GM12878 (cell line): ENCODE measurements around the gene FRAS1. TPM values are rescaled to one million over a fixed set of nuclear protein-coding genes. Genes with fewer than 3 reads are reported as not detected.

Experiments
- ATAC-seq: fragments of 200-7000 bp; cut with Tn5 transposase; 3 replicates; pipeline ENCODE4 v1.9.1; 2020; ENCODE audit warnings: mild to moderate bottlenecking, moderate library complexity
- BruUV-seq: library from RNA; stranded (reverse); fragments of 400-500 nt; replicated peaks from 2 replicates; lab custom pipeline; 2021; lab: Mats Ljungman, UMichigan
- CTCF ChIA-PET: fragments of 300-600 bp; sonication (Branson Sonifier 250); formaldehyde crosslinking; extraction: SDS; loops from one replicate; lab custom pipeline; 2021; ENCODE audit warnings: inconsistent platforms; lab: Yijun Ruan, JAX
- POLR2A ChIA-PET: fragments of 350-600 bp; formaldehyde crosslinking; extraction: SDS; loops from one replicate; lab custom pipeline; 2021; ENCODE audit warnings: inconsistent platforms; lab: Charles Lee
- RAD21 ChIA-PET: fragments of 300-600 bp; sonication (Branson Sonifier 250); formaldehyde crosslinking; loops from one replicate; lab custom pipeline; 2023; ENCODE audit warnings: antibody characterized with exemption; ENCODE audit not compliant: unreplicated experiment; lab: Charles Lee
- SMC1A ChIA-PET: fragments of 300-600 bp; sonication (Branson Sonifier 250); formaldehyde crosslinking; loops from one replicate; lab custom pipeline; 2023; ENCODE audit not compliant: unreplicated experiment, uncharacterized antibody; lab: Charles Lee
- DNase-seq: peaks from one replicate; pipeline ENCODE4 v3.0.0-alpha.2; 2011; ENCODE audit warnings: low read depth, low spot score
- FAIRE-seq: peaks from 3 replicates; lab custom pipeline; 2011; peaks lifted over from hg19 to GRCh38; lab: Jason Lieb, UNC
- H2AFZ ChIP-seq: 2 replicates; pipeline ENCODE4 v1.6.0; 2011; ENCODE audit warnings: low read depth, low read length, control low read depth; ENCODE audit not compliant: control insufficient read depth
- H3K27ac ChIP-seq: 2 replicates; pipeline ENCODE4 v1.5.1; 2011; ENCODE audit warnings: control low read depth; ENCODE audit not compliant: control insufficient read depth, insufficient read depth
- H3K27me3 ChIP-seq, 2 experiments: replicated peaks in 1 of 2; 2 replicates each; pipeline versions ENCODE4 v1.6.0 to v1.6.1; 2011; ENCODE audit warnings: low read length in 1 of 2; ENCODE audit not compliant: control insufficient read depth in 2 of 2, insufficient read depth in 2 of 2
- H3K36me3 ChIP-seq, 2 experiments: 2 replicates each; pipeline ENCODE4 v1.5.1; 2011; ENCODE audit warnings: low read length in 1 of 2; ENCODE audit not compliant: control insufficient read depth in 2 of 2, insufficient read depth in 2 of 2
- H3K4me1 ChIP-seq: 2 replicates; pipeline ENCODE4 v1.6.1; 2011; ENCODE audit warnings: mild to moderate bottlenecking, low read length, moderate library complexity, mixed read lengths; ENCODE audit not compliant: control insufficient read depth, insufficient read depth
- H3K4me2 ChIP-seq: 2 replicates; pipeline ENCODE4 v1.6.0; 2011; ENCODE audit warnings: control low read depth; ENCODE audit not compliant: control insufficient read depth, insufficient read depth
- H3K4me3 ChIP-seq: fragments of 200-600 bp; sonication (generic); 2 replicates; pipeline ENCODE4 v1.5.1; 2016
- H3K79me2 ChIP-seq: 2 replicates; pipeline ENCODE4 v1.6.0; 2011; ENCODE audit warnings: low read length; ENCODE audit not compliant: control insufficient read depth, insufficient read depth
- H3K9ac ChIP-seq: 2 replicates; pipeline ENCODE4 v1.8.0; 2011; ENCODE audit warnings: low read length, control low read depth, mixed read lengths; ENCODE audit not compliant: control insufficient read depth, insufficient read depth
- H3K9me3 ChIP-seq: replicated peaks from 3 replicates; pipeline ENCODE4 v1.5.1; 2011; ENCODE audit warnings: mild to moderate bottlenecking, low read length; ENCODE audit not compliant: control insufficient read depth, insufficient read depth
- H4K20me1 ChIP-seq: 2 replicates; pipeline ENCODE4 v1.6.0; 2011; ENCODE audit not compliant: control insufficient read depth, insufficient read depth
- EGR1 ChIP-seq, 2 experiments: IDR thresholded peaks; 1 replicate in 1 of 2; 2 replicates in 1 of 2; pipeline ENCODE4 v1.6.1; 2011 to 2012; ENCODE audit warnings: low read depth in 2 of 2, low read length in 2 of 2, borderline replicate concordance in 1 of 2, mild to moderate bottlenecking in 1 of 2, moderate library complexity in 1 of 2
- FOXK2 ChIP-seq: fragments of 450-650 bp; IDR thresholded peaks from 2 replicates; pipeline ENCODE4 v1.6.1; 2017; ENCODE audit warnings: mild to moderate bottlenecking, moderate library complexity
- WGBS: methylation state at CpG from one replicate; pipeline ENCODE4 v1.1.6; 2016; ENCODE audit warnings: low lambda C conversion rate; ENCODE audit not compliant: insufficient replicate concordance, insufficient coverage; ENCODE audit errors: missing lambda C conversion rate; 5-methylcytosine and 5-hydroxymethylcytosine counted together
- in situ Hi-C: fragments of 300-500 bp; cut with MboI; formaldehyde crosslinking; loops from 9 replicates; pipeline ENCODE4 v1.14.3; 2018; ENCODE audit warnings: mixed read lengths
- intact Hi-C: fragments of 100-400 bp; cut with micrococcal nuclease; formaldehyde crosslinking; loops from one replicate; pipeline ENCODE4 v1.14.2; 2022; ENCODE audit not compliant: unreplicated experiment
- polyA plus RNA-seq, 11 experiments: library from polyadenylated mRNA; depleted of rRNA in 4 of 11; unstranded in 6 of 11; stranded (reverse) in 5 of 11; fragments of >200 nt; fragmentation: Nextera tagmentation in 4 of 11; fragmentation: Illumina TruSeq in 1 of 11; extraction: Ambion mirVana in 4 of 11; extraction: Trizol in 1 of 11; gene quantifications; 1 replicate in 1 of 11; 2 replicates in 10 of 11; pipeline versions ENCODE4 v1.2.1 to v1.2.3, GENCODE V29; 2011 to 2016; ENCODE audit warnings: inconsistent platforms in 2 of 11, missing spikeins in 2 of 11, low read depth in 1 of 11
- total RNA-seq, 4 experiments: library from RNA; depleted of rRNA in 3 of 4; stranded (reverse); fragments of >200 nt in 3 of 4; fragmentation: Illumina TruSeq in 1 of 4; extraction: Trizol in 1 of 4; gene quantifications; 2 replicates each; pipeline versions ENCODE4 v1.2.1 to v1.2.3, GENCODE V29; 2013 to 2021

Gene FRAS1
- total and polyA plus RNA-seq, 10 of the 15 experiments (the other 5 are each of a cell fraction or from before 2014, with no cell fraction given): 0.08 to 11.7 (median 0.20) TPM

GRCh38 chr4:78509043-78509442 is 451.9 kb downstream of the FRAS1 start:
- no peak for FAIRE-seq
- H3K9ac ChIP-seq: no peak overlapping the region
- no peaks in the 10 kb centered on the region for H3K79me2 ChIP-seq
- no peak overlapping the region for H3K27ac ChIP-seq
- no peaks in the 10 kb centered on the region for H3K9me3 ChIP-seq
- no peak for TF ChIP-seq FOXK2
- TF ChIP-seq, all 136 proteins: peak for 0
- intact Hi-C loops: no loop called here
- Histone ChIP-seq H3K4me2 (no peak overlapping the region), H3K27me3 (peaks cover 0 to 4% of the 10 kb centered on the region in 2 experiments; a peak in 1 of 4 replicates), H3K36me3 (no peaks in the 10 kb centered on the region), H2AFZ (no peak overlapping the region), H3K4me1 (no peaks in the 10 kb centered on the region), H4K20me1 (no peaks in the 10 kb centered on the region), H3K4me3 (no peak overlapping the region)
- BruUV-seq: no TSS peak
- RAD21 ChIA-PET: no interaction called here
- POLR2A ChIA-PET: interaction anchor here (0.6 kb wide), 1 partner anchor 9 kb away, joined by 4 read pairs; no protein-coding TSS in a partner anchor
- DNase-seq: no peak
- no peak for ATAC-seq
- CTCF ChIA-PET: interaction anchor here (2.0 kb wide), 1 partner anchor 83 kb away, joined by 5 read pairs; no protein-coding TSS in a partner anchor
- 18% methylated on average over 2 of the region's 2 CpGs for WGBS
- in situ Hi-C loops: no loop called here
- SMC1A ChIA-PET: interaction anchor here (1.0 kb wide), 1 partner anchor 10 kb away, joined by 4 read pairs; no protein-coding TSS in a partner anchor

- no peak for DNase-seq
- RAD21 ChIA-PET: no interaction called here
- no peaks in the 10 kb centered on the region for H3K4me1 ChIP-seq
- ATAC-seq: no peak
- H3K9ac ChIP-seq: no peak overlapping the region
- no peaks in the 10 kb centered on the region for H3K79me2 ChIP-seq
- TF ChIP-seq EGR1 (IDR thresholded peaks at IDR 0.05; ENCODE audit: borderline replicate concordance in 1 of 2, low read depth in 2 of 2, low read length in 2 of 2): no peak
- TF ChIP-seq, all 136 proteins: peak for 0
- Histone ChIP-seq H2AFZ (no peak overlapping the region), H3K36me3 (no peaks in the 10 kb centered on the region), H4K20me1 (no peaks in the 10 kb centered on the region), H3K4me3 (no peak overlapping the region), H3K4me2 (no peak overlapping the region), H3K27ac (no peak overlapping the region), H3K27me3 (peaks cover 0 to 4% of the 10 kb centered on the region in 2 experiments; a peak in 1 of 4 replicates), H3K9me3 (no peaks in the 10 kb centered on the region)
- POLR2A ChIA-PET: no interaction called here
- intact Hi-C loops (loop anchor here (10.0 kb wide), 1 partner anchor 545 kb away; no protein-coding TSS in a partner anchor), in situ Hi-C loops (no loop called here)
- 95% methylated on average over 1 of the region's 1 CpG for WGBS
- no TSS peak for BruUV-seq
- FAIRE-seq: no peak
- SMC1A ChIA-PET: interaction anchor here (1.0 kb wide), 1 partner anchor 8 kb away, joined by 4 read pairs; no protein-coding TSS in a partner anchor
- CTCF ChIA-PET: interaction anchor here (2.0 kb wide), 1 partner anchor 82 kb away, joined by 5 read pairs; no protein-coding TSS in a partner anchor
Measured at GRCh38 chr4:78510108-78510507, 453.0 kb downstream of the FRAS1 start.
